Measurements from ENCODE around the gene GFOD1. TPM values are rescaled to one million over a fixed set of nuclear protein-coding genes. Genes with fewer than 3 reads are reported as not detected.

Gene GFOD1
- total and polyA plus RNA-seq, 2 of the 4 experiments (the other 2 are of a cell fraction), result 1.8 to 3.4 TPM

DNA sequence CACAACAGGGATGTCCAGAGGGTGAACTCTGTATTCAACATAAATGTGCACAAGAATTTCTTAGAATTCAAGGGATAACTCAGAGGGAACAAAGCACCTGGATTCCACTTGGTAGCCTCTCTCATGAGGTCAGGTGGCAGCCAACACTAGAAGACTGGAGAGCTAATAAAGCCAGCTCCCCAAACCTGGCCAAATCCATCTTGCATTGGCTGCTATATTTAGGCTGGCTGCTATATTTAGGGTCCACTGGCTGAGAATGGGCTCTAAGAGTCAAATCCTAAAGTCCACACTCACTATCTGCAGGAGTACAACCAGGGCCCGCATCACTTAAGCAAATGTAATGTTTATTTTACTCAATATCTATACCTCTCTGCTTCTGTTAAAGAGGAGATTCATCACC, 179.1 kb downstream of the GFOD1 start:
- no peak overlapping the region for H3K56ac ChIP-seq (ENCODE audit: extremely low read depth, insufficient read depth, low read length)
- no peak overlapping the region for H4K5ac ChIP-seq (ENCODE audit: low read depth, low read length)
- H2BK15ac ChIP-seq (ENCODE audit: low read depth, low read length), result no peak overlapping the region
- no peaks in the 10 kb centered on the region; the same call in 1 of the 2 replicates for H3K9me1 ChIP-seq (ENCODE audit: insufficient read depth, low read length)
- no peak overlapping the region for H2AK9ac ChIP-seq (replicated peaks; ENCODE audit: low read depth, low read length, poor library complexity)
- no peak overlapping the region for H3K4me3 ChIP-seq (ENCODE audit: insufficient read depth, low read depth, low read length)
- no peak overlapping the region for H2BK20ac ChIP-seq (ENCODE audit: low read depth, low read length)
- H3K9me3 ChIP-seq (ENCODE audit: control insufficient read depth, insufficient read depth, low read length), result no peaks in the 10 kb centered on the region
- H3K36me3 ChIP-seq (ENCODE audit: control insufficient read depth, insufficient read depth, low read length), result peaks cover 16% of the 10 kb centered on the region
- H3K4ac ChIP-seq (ENCODE audit: low read depth, low read length), result no peak overlapping the region
- H2BK5ac ChIP-seq (ENCODE audit: low read depth, low read length, poor library complexity, severe bottlenecking), result no peak overlapping the region
- no peak overlapping the region for H2AFZ ChIP-seq (replicated peaks; ENCODE audit: low read length, poor library complexity)
- H3K27ac ChIP-seq (ENCODE audit: insufficient read depth, low read length), result no peak overlapping the region
- H4K91ac ChIP-seq (ENCODE audit: insufficient read depth, low read depth, low read length), result 0 out of 2 replicates have a peak overlapping the region, but pooled peaks have one; percentile 13
- H3K4me1 ChIP-seq (ENCODE audit: control insufficient read depth, insufficient read depth, low read length), result peaks cover 3% of the 10 kb centered on the region; the same call in 1 of the 2 replicates
- dilution Hi-C loops (cut with HindIII; ENCODE audit: low sequenced_read_pairs, unreplicated experiment), result no loop called here
- H2AK5ac ChIP-seq (ENCODE audit: low read depth, low read length), result no peak overlapping the region
- ChIA-PET CTCF (no interaction called here), POLR2A (ENCODE audit: unreplicated experiment) (no interaction called here)
- TF ChIP-seq, protein P1, sequence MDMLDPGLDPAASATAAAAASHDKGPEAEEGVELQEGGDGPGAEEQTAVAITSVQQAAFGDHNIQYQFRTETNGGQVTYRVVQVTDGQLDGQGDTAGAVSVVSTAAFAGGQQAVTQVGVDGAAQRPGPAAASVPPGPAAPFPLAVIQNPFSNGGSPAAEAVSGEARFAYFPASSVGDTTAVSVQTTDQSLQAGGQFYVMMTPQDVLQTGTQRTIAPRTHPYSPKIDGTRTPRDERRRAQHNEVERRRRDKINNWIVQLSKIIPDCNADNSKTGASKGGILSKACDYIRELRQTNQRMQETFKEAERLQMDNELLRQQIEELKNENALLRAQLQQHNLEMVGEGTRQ (IDR thresholded peaks at IDR 0.05; ENCODE audit: low read depth, low read length), result no peak
- TF ChIP-seq BHLHE40 (IDR thresholded peaks at IDR 0.05; ENCODE audit: low read depth, low read length) (no peak), CTCF (conservative IDR thresholded peaks at IDR 0.05; ENCODE audit: low read depth, low read length) (no peak), RCOR1 (IDR thresholded peaks at IDR 0.05; ENCODE audit: insufficient replicate concordance, low read length) (no peak), MXI1 (IDR thresholded peaks at IDR 0.05; ENCODE audit: borderline replicate concordance, low read depth, low read length) (no peak), MAZ (IDR thresholded peaks at IDR 0.05; ENCODE audit: borderline replicate concordance, low read depth, low read length) (no peak), MAFK (IDR thresholded peaks at IDR 0.05; ENCODE audit: low read depth, low read length) (no peak), SMC3 (IDR thresholded peaks at IDR 0.05; ENCODE audit: low read depth, low read length) (no peak), ELK1 (IDR thresholded peaks at IDR 0.05; ENCODE audit: borderline replicate concordance, low read depth, low read length) (no peak), CHD1 (IDR thresholded peaks at IDR 0.05; ENCODE audit: low read depth, low read length) (no peak)
- H3K79me1 ChIP-seq (ENCODE audit: low read depth in 1 of 2, low read length in 2 of 2), result 0 out of 4 replicates have a peak, but pooled peaks cover 0 to 3% of the 10 kb centered on the region in 2 experiments
- no peak overlapping the region for H4K8ac ChIP-seq (ENCODE audit: low read depth in 2 of 2, low read length in 2 of 2)
- intact Hi-C loops (cut with micrococcal nuclease), result no loop called here
- no peak for DNase-seq
- ATAC-seq (ENCODE audit: low read depth), result no peak
- H3K27me3 ChIP-seq (ENCODE audit: control insufficient read depth, insufficient read depth, low read length), result no peaks in the 10 kb centered on the region
- WGBS, 2 experiments (ENCODE audit: extremely low coverage in 2 of 2, insufficient read length in 1 of 2), result no CpG with 5 or more reads among the region's 1 CpG
- H4K20me1 ChIP-seq (ENCODE audit: insufficient read depth, low read length), result no peaks in the 10 kb centered on the region
- no peak overlapping the region for H2BK120ac ChIP-seq (ENCODE audit: low read depth, low read length)
- H3K4me2 ChIP-seq (ENCODE audit: low read depth, low read length), result no peak overlapping the region
- H3K18ac ChIP-seq (ENCODE audit: low read depth, low read length), result no peak overlapping the region
- H3K9ac ChIP-seq (ENCODE audit: low read depth, low read length), result no peak overlapping the region
- in situ Hi-C loops (cut with MboI; ENCODE audit: low sequenced_read_pairs), result no loop called here
- H3K14ac ChIP-seq (replicated peaks; ENCODE audit: low read depth, low read length), result no peak overlapping the region
- H3K23ac ChIP-seq (ENCODE audit: low read depth, low read length), result no peak overlapping the region
- no TSS peak for BruUV-seq (replicated peaks)
